BLaER1 (cell line): Measurements from ENCODE around the gene CES1.
"Not testable (repeated sequence)": the region's sequence is repeated elsewhere in the genome, so short reads cannot be mapped to it uniquely, and the experiment has no call there.

Source experiments
- H3K27ac ChIP-seq: shearing (Covaris generic); formaldehyde crosslinking; 2 replicates; pipeline ENCODE4 v1.8.1; 2022
- H3K27me3 ChIP-seq: shearing (Covaris generic); formaldehyde crosslinking; 2 replicates; pipeline ENCODE4 v1.8.1; 2022
- H3K36me3 ChIP-seq: shearing (Covaris generic); formaldehyde crosslinking; 2 replicates; pipeline ENCODE4 v1.8.1; 2022
- H3K4me1 ChIP-seq: shearing (Covaris generic); formaldehyde crosslinking; 2 replicates; pipeline ENCODE4 v1.8.1; 2022
- H3K4me2 ChIP-seq: shearing (Covaris generic); formaldehyde crosslinking; 2 replicates; pipeline ENCODE4 v1.8.1; 2022
- H3K4me3 ChIP-seq: shearing (Covaris generic); formaldehyde crosslinking; 2 replicates; pipeline ENCODE4 v1.8.1; 2022
- H3K9ac ChIP-seq: shearing (Covaris generic); formaldehyde crosslinking; 2 replicates; pipeline ENCODE4 v1.8.1; 2022
- H3K9me3 ChIP-seq: shearing (Covaris generic); formaldehyde crosslinking; 2 replicates; pipeline ENCODE4 v1.8.1; 2022
- H4K20me1 ChIP-seq: shearing (Covaris generic); formaldehyde crosslinking; 2 replicates; pipeline ENCODE4 v1.8.1; 2022
- Cebpa-rat ChIP-seq: shearing (Covaris generic); IDR thresholded peaks from 2 replicates; pipeline ENCODE4 v1.8.1; 2022

The CES1 gene

GRCh38 chr16:55817236-55817912 lies 15.5 kb downstream of the CES1 start:
- H3K9ac ChIP-seq, result no peak overlapping the region
- no peak overlapping the region for H3K4me3 ChIP-seq
- H3K9me3 ChIP-seq, result no peaks in the 10 kb centered on the region
- H3K27ac ChIP-seq, result no peak overlapping the region
- H3K36me3 ChIP-seq, result no peaks in the 10 kb centered on the region
- no peaks in the 10 kb centered on the region for H3K4me1 ChIP-seq
- no peaks in the 10 kb centered on the region for H3K27me3 ChIP-seq
- no peak for TF ChIP-seq Cebpa-rat
- no peak overlapping the region for H3K4me2 ChIP-seq
- no peaks in the 10 kb centered on the region for H4K20me1 ChIP-seq

GRCh38 chr16:55816222-55816621 lies 16.7 kb downstream of the CES1 start:
- not testable (repeated sequence) for H3K36me3 ChIP-seq, H3K27me3 ChIP-seq, H3K27ac ChIP-seq, H3K4me3 ChIP-seq, H3K4me1 ChIP-seq, H3K9ac ChIP-seq, H3K9me3 ChIP-seq, H4K20me1 ChIP-seq, H3K4me2 ChIP-seq

GRCh38 chr16:55815320-55815719 lies 17.6 kb downstream of the CES1 start:
- H3K4me2 ChIP-seq, result no peak overlapping the region
- no peaks in the 10 kb centered on the region for H3K27me3 ChIP-seq
- no peak overlapping the region for H3K4me3 ChIP-seq
- H3K27ac ChIP-seq, result no peak overlapping the region
- H3K9me3 ChIP-seq, result no peaks in the 10 kb centered on the region
- no peak overlapping the region for H3K9ac ChIP-seq
- no peak for TF ChIP-seq Cebpa-rat
- H4K20me1 ChIP-seq, result no peaks in the 10 kb centered on the region
- no peaks in the 10 kb centered on the region for H3K36me3 ChIP-seq
- H3K4me1 ChIP-seq, result no peaks in the 10 kb centered on the region

- not testable (repeated sequence) for H3K9me3 ChIP-seq, H3K4me1 ChIP-seq, H3K27me3 ChIP-seq, H3K27ac ChIP-seq, H3K9ac ChIP-seq, H4K20me1 ChIP-seq, H3K4me3 ChIP-seq, H3K4me2 ChIP-seq, H3K36me3 ChIP-seq
Observed at GRCh38 chr16:55814174-55814573, 18.7 kb downstream of the CES1 start.

- H3K36me3 ChIP-seq, H3K4me2 ChIP-seq, H3K9ac ChIP-seq, H3K27ac ChIP-seq, H3K4me1 ChIP-seq, H3K4me3 ChIP-seq, H3K9me3 ChIP-seq, H4K20me1 ChIP-seq, H3K27me3 ChIP-seq: not testable (repeated sequence)
Observed at GRCh38 chr16:55813730-55814129, 19.2 kb downstream of the CES1 start.

- no peaks in the 10 kb centered on the region for H4K20me1 ChIP-seq
- no peak overlapping the region for H3K4me2 ChIP-seq
- TF ChIP-seq Cebpa-rat, result no peak
- no peak overlapping the region for H3K9ac ChIP-seq
- H3K27ac ChIP-seq, result no peak overlapping the region
- H3K36me3 ChIP-seq, result no peaks in the 10 kb centered on the region
- no peaks in the 10 kb centered on the region for H3K4me1 ChIP-seq
- H3K4me3 ChIP-seq, result no peak overlapping the region
- no peaks in the 10 kb centered on the region for H3K27me3 ChIP-seq
- no peaks in the 10 kb centered on the region for H3K9me3 ChIP-seq
Observed at GRCh38 chr16:55812951-55813350, 19.9 kb downstream of the CES1 start.

- Histone ChIP-seq H4K20me1 (no peaks in the 10 kb centered on the region), H3K4me3 (no peak overlapping the region), H3K9me3 (no peaks in the 10 kb centered on the region), H3K36me3 (no peaks in the 10 kb centered on the region), H3K9ac (no peak overlapping the region), H3K4me2 (no peak overlapping the region), H3K27me3 (no peaks in the 10 kb centered on the region), H3K27ac (no peak overlapping the region), H3K4me1 (no peaks in the 10 kb centered on the region)
- TF ChIP-seq Cebpa-rat, result no peak
Observed at GRCh38 chr16:55811811-55812210, 21.1 kb downstream of the CES1 start.

- H3K27ac ChIP-seq, result no peak overlapping the region
- no peaks in the 10 kb centered on the region for H3K4me1 ChIP-seq
- H3K36me3 ChIP-seq, result no peaks in the 10 kb centered on the region
- no peaks in the 10 kb centered on the region for H4K20me1 ChIP-seq
- no peak overlapping the region for H3K4me3 ChIP-seq
- no peak overlapping the region for H3K4me2 ChIP-seq
- TF ChIP-seq Cebpa-rat, result no peak
- H3K9ac ChIP-seq, result no peak overlapping the region
- H3K27me3 ChIP-seq, result no peaks in the 10 kb centered on the region
- no peaks in the 10 kb centered on the region for H3K9me3 ChIP-seq
Observed at GRCh38 chr16:55810451-55810961, 22.4 kb downstream of the CES1 start.

- Histone ChIP-seq H3K27me3 (no peaks in the 10 kb centered on the region), H3K36me3 (no peaks in the 10 kb centered on the region), H4K20me1 (no peaks in the 10 kb centered on the region), H3K9me3 (no peaks in the 10 kb centered on the region), H3K4me1 (no peaks in the 10 kb centered on the region), H3K4me2 (no peak overlapping the region), H3K4me3 (no peak overlapping the region), H3K9ac (no peak overlapping the region), H3K27ac (no peak overlapping the region)
- TF ChIP-seq Cebpa-rat, result no peak
Observed at GRCh38 chr16:55809851-55810250, 23.0 kb downstream of the CES1 start.

- H3K36me3 ChIP-seq, result no peaks in the 10 kb centered on the region
- H3K9me3 ChIP-seq, result no peaks in the 10 kb centered on the region
- no peaks in the 10 kb centered on the region for H4K20me1 ChIP-seq
- no peak overlapping the region for H3K4me2 ChIP-seq
- no peak overlapping the region for H3K27ac ChIP-seq
- H3K4me3 ChIP-seq, result no peak overlapping the region
- H3K4me1 ChIP-seq, result no peaks in the 10 kb centered on the region
- no peak overlapping the region for H3K9ac ChIP-seq
- H3K27me3 ChIP-seq, result no peaks in the 10 kb centered on the region
- TF ChIP-seq Cebpa-rat, result no peak
Observed at GRCh38 chr16:55809386-55809785, 23.5 kb downstream of the CES1 start.

- H3K4me2 ChIP-seq, H3K9me3 ChIP-seq, H3K4me3 ChIP-seq, H3K4me1 ChIP-seq, H4K20me1 ChIP-seq, H3K27ac ChIP-seq, H3K27me3 ChIP-seq, H3K36me3 ChIP-seq, H3K9ac ChIP-seq: not testable (repeated sequence)
Observed at GRCh38 chr16:55808286-55808685, 24.6 kb downstream of the CES1 start.

- not testable (repeated sequence) for H3K36me3 ChIP-seq, H3K27me3 ChIP-seq, H4K20me1 ChIP-seq, H3K4me3 ChIP-seq, H3K27ac ChIP-seq, H3K9me3 ChIP-seq, H3K4me1 ChIP-seq, H3K9ac ChIP-seq, H3K4me2 ChIP-seq
Observed at GRCh38 chr16:55805104-55805503, 27.8 kb downstream of the CES1 start.

GRCh38 chr16:55803681-55804080 lies 29.2 kb downstream of the CES1 start:
- H3K9me3 ChIP-seq, H3K27me3 ChIP-seq, H3K4me1 ChIP-seq, H3K4me2 ChIP-seq, H3K4me3 ChIP-seq, H4K20me1 ChIP-seq, H3K9ac ChIP-seq, H3K27ac ChIP-seq, H3K36me3 ChIP-seq: not testable (repeated sequence)

GRCh38 chr16:55792934-55793374 lies 39.9 kb downstream of the CES1 start:
- not testable (repeated sequence) for H4K20me1 ChIP-seq, H3K4me3 ChIP-seq, H3K9me3 ChIP-seq, H3K4me1 ChIP-seq, H3K4me2 ChIP-seq, H3K27ac ChIP-seq, H3K27me3 ChIP-seq, H3K36me3 ChIP-seq, H3K9ac ChIP-seq

- not testable (repeated sequence) for H3K36me3 ChIP-seq, H3K27ac ChIP-seq, H4K20me1 ChIP-seq, H3K9me3 ChIP-seq, H3K4me1 ChIP-seq, H3K4me3 ChIP-seq, H3K9ac ChIP-seq, H3K4me2 ChIP-seq, H3K27me3 ChIP-seq
Observed at GRCh38 chr16:55791512-55791911, 41.4 kb downstream of the CES1 start.
